A549 treated with DMSO at 1 μM for 4 hours (cell line): ENCODE measurements around the gene PKN2. TPM values are rescaled to one million over a fixed set of nuclear protein-coding genes. Genes with fewer than 3 reads are reported as not detected.

Experiments
- total RNA-seq: library from RNA; stranded (reverse); fragments of 200-300 nt; extraction: Qiagen RNA extraction; gene quantifications from 5 replicates; pipeline ENCODE4 v1.2.3, GENCODE V29; 2022; ENCODE audit warnings: low read depth

PKN2 gene
- 12.7 to 20.0 TPM (median 17.4 TPM) in 5 replicates for total RNA-seq

DNA sequence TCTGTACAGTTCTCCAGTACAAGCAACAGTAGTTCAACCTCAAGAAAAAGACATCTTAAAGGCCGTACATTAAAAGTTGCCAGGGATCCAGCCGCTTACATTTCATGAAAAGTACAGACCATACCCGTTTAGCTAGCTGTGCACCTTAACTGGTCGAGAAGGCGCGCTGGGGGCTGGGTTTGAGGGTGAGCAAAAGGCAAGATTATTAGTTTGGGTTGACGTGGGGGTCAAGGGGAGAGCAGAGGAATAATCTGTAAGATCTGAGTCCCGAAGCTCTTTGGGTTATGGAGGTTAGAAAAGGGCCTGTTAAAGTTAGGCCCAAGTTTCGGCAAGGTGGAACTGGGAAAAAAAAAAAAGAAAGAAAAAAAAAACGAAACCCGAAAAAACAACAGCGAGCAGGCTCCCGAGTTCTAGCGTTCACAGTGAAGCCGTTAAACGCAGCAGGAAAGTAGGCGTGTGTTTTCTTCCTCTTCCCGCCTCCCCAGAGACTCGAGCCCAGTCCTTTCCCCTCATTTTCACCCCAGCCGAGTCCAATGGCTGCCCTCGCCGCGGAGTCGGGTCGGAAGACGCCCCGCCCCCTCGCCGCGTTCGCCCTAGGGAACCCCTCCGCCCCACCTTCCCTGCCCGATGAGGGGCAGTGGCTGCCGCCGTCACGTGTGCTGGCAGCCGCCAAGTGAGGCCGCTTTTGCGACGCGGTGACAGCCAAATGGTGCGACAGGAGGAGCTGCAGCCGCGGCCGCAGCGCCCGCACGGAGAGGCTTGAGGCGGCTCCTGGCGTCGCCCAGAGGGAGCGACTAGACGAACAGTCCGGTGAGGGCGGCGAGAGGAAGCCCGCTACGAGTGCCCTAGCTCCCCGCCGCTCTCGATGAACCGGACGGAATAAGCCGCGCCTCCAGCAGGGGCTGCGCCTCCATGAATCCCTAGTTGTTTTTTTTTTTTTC, at the start of gene PKN2:
PKN2 (plus strand) TSS at position 733 of the 941 bp plus-strand sequence. CDS start 308 bp downstream, outside the sequence.

Other genes with a start within 250 kb of the PKN2 start
- 26.3 to 31.0 TPM (median 29.0 TPM) in 5 replicates for gene GTF2B, start 207.3 kb downstream of the PKN2 start, total RNA-seq